Trophoblast cell (in vitro differentiated cells and primary cell): ENCODE data around the gene MLST8.

Source experiments
- DNase-seq, 2 donors: peaks; one replicate each; pipeline ENCODE4 v3.0.0-alpha.2; 2016
- H2AFZ ChIP-seq: 2 replicates; pipeline ENCODE4 v1.6.1; 2013; ENCODE audit warnings: low read length, moderate library complexity, mild to moderate bottlenecking; ENCODE audit not compliant: insufficient read depth, poor library complexity
- H2AK5ac ChIP-seq: 2 replicates; pipeline ENCODE4 v1.6.1; 2013; ENCODE audit warnings: mild to moderate bottlenecking, low read length
- H2BK120ac ChIP-seq: 2 replicates; pipeline ENCODE4 v1.6.1; 2013; ENCODE audit warnings: low read length, mild to moderate bottlenecking, moderate library complexity; ENCODE audit not compliant: insufficient read depth, poor library complexity
- H2BK12ac ChIP-seq: 2 replicates; pipeline ENCODE4 v1.6.1; 2013; ENCODE audit warnings: mild to moderate bottlenecking, low read length, moderate library complexity
- H2BK5ac ChIP-seq: 2 replicates; pipeline ENCODE4 v1.6.1; 2013; ENCODE audit warnings: low read length, low read depth, moderate library complexity, mild to moderate bottlenecking; ENCODE audit not compliant: poor library complexity
- H3K14ac ChIP-seq: 2 replicates; pipeline ENCODE4 v1.6.1; 2013; ENCODE audit warnings: mild to moderate bottlenecking, low read length
- H3K18ac ChIP-seq: 2 replicates; pipeline ENCODE4 v1.6.1; 2013; ENCODE audit warnings: mild to moderate bottlenecking, low read length
- H3K23ac ChIP-seq: 2 replicates; pipeline ENCODE4 v1.6.1; 2013; ENCODE audit warnings: low read length
- H3K27ac ChIP-seq: 2 replicates; pipeline ENCODE4 v1.5.1; 2013; ENCODE audit warnings: low read depth, mild to moderate bottlenecking, inconsistent platforms, low read length, moderate library complexity
- H3K27me3 ChIP-seq: 2 replicates; pipeline ENCODE4 v1.6.1; 2013; ENCODE audit warnings: inconsistent platforms, mild to moderate bottlenecking, low read length, moderate library complexity; ENCODE audit not compliant: insufficient read depth
- H3K36me3 ChIP-seq, 2 experiments: 1 replicate in 1 of 2; 2 replicates in 1 of 2; pipeline ENCODE4 v1.6.1; 2013; ENCODE audit warnings: low read length in 2 of 2, mild to moderate bottlenecking in 2 of 2, moderate library complexity in 1 of 2; ENCODE audit not compliant: insufficient read depth in 2 of 2, control insufficient read depth in 1 of 2
- H3K4ac ChIP-seq: 2 replicates; pipeline ENCODE4 v1.6.1; 2013; ENCODE audit warnings: low read depth, mild to moderate bottlenecking, low read length, moderate library complexity
- H3K4me1 ChIP-seq, 2 experiments: 1 replicate in 1 of 2; 2 replicates in 1 of 2; pipeline ENCODE4 v1.6.1; 2013; ENCODE audit warnings: low read length in 2 of 2, mild to moderate bottlenecking in 2 of 2, moderate library complexity in 1 of 2; ENCODE audit not compliant: insufficient read depth in 2 of 2, control insufficient read depth in 1 of 2
- H3K4me2 ChIP-seq: 2 replicates; pipeline ENCODE4 v1.6.1; 2013; ENCODE audit warnings: inconsistent platforms, mild to moderate bottlenecking, low read length, moderate library complexity
- H3K4me3 ChIP-seq: 2 replicates; pipeline ENCODE4 v1.5.1; 2013; ENCODE audit warnings: mild to moderate bottlenecking, low read depth, low read length, inconsistent platforms
- H3K79me1 ChIP-seq: one replicate; pipeline ENCODE4 v1.6.1; 2013; ENCODE audit warnings: low read length
- H3K79me2 ChIP-seq: 2 replicates; pipeline ENCODE4 v1.6.1; 2013; ENCODE audit warnings: low read length, mild to moderate bottlenecking; ENCODE audit not compliant: control insufficient read depth, insufficient read depth, poor library complexity
- H3K9ac ChIP-seq: 2 replicates; pipeline ENCODE4 v1.6.1; 2013; ENCODE audit warnings: mild to moderate bottlenecking, low read length
- H3K9me3 ChIP-seq: 2 replicates; pipeline ENCODE4 v1.6.1; 2013; ENCODE audit warnings: low read depth, mild to moderate bottlenecking, control low read depth, inconsistent platforms, low read length; ENCODE audit not compliant: insufficient read depth
- H4K12ac ChIP-seq: 2 replicates; pipeline ENCODE4 v1.6.1; 2013; ENCODE audit warnings: low read depth, mild to moderate bottlenecking, low read length, moderate library complexity
- H4K8ac ChIP-seq: 2 replicates; pipeline ENCODE4 v1.6.1; 2013; ENCODE audit warnings: low read depth, mild to moderate bottlenecking, low read length, moderate library complexity
- H4K91ac ChIP-seq: one replicate; pipeline ENCODE4 v1.6.1; 2013; ENCODE audit warnings: low read depth, mild to moderate bottlenecking, low read length, moderate library complexity
- WGBS: extraction: QIAGEN DNeasy Blood & Tissue Kit; methylation state at CpG from one replicate; pipeline ENCODE4 v1.1.7; 2013; ENCODE audit warnings: missing lambda C conversion rate; ENCODE audit not compliant: insufficient read length, insufficient coverage; ENCODE audit errors: extremely low coverage; 5-methylcytosine and 5-hydroxymethylcytosine counted together

MLST8 gene

GRCh38 chr16:2187212-2187611 is 18.0 kb upstream of the MLST8 start:
- Histone ChIP-seq H3K9ac (no peak overlapping the region), H3K79me2 (no peaks in the 10 kb centered on the region), H3K4me1 (no peaks in the 10 kb centered on the region), H3K9me3 (peaks cover 2% of the 10 kb centered on the region), H4K91ac (no peak overlapping the region), H3K27me3 (no peaks in the 10 kb centered on the region), H2BK12ac (no peak overlapping the region), H3K36me3 (no peaks in the 10 kb centered on the region), H2BK5ac (no peak overlapping the region), H3K27ac (no peak overlapping the region), H2BK120ac (no peak overlapping the region), H4K8ac (no peak overlapping the region), H3K23ac (no peak overlapping the region), H3K4me2 (no peak overlapping the region), H2AK5ac (no peak overlapping the region), H3K79me1 (no peaks in the 10 kb centered on the region), H3K18ac (no peak overlapping the region), H2AFZ (no peak overlapping the region), H3K14ac (no peak overlapping the region), H4K12ac (no peak overlapping the region), H3K4ac (no peak overlapping the region), H3K4me3 (no peak overlapping the region)
- WGBS, result no CpG with 5 or more reads among the region's 17 CpGs
- no peak for DNase-seq

- Histone ChIP-seq H3K23ac (no peak overlapping the region), H4K12ac (no peak overlapping the region), H2AFZ (no peak overlapping the region), H3K4ac (no peak overlapping the region), H2BK120ac (no peak overlapping the region), H3K27ac (no peak overlapping the region), H2BK5ac (no peak overlapping the region), H3K27me3 (no peaks in the 10 kb centered on the region), H3K18ac (no peak overlapping the region), H4K8ac (no peak overlapping the region), H3K9me3 (peaks cover 2% of the 10 kb centered on the region), H3K4me2 (no peak overlapping the region), H3K4me1 (no peaks in the 10 kb centered on the region), H3K79me1 (no peaks in the 10 kb centered on the region), H3K9ac (no peak overlapping the region), H2BK12ac (no peak overlapping the region), H4K91ac (no peak overlapping the region), H2AK5ac (no peak overlapping the region), H3K4me3 (no peak overlapping the region), H3K79me2 (no peaks in the 10 kb centered on the region), H3K36me3 (no peaks in the 10 kb centered on the region), H3K14ac (no peak overlapping the region)
- WGBS, result no CpG with 5 or more reads among the region's 8 CpGs
- DNase-seq, result no peak
Measured at GRCh38 chr16:2188395-2188794, 16.9 kb upstream of the MLST8 start.

GRCh38 chr16:2189252-2189893 is 15.9 kb upstream of the MLST8 start:
- Histone ChIP-seq H3K9ac (no peak overlapping the region), H2BK5ac (no peak overlapping the region), H4K12ac (no peak overlapping the region), H3K4me2 (no peak overlapping the region), H3K4me3 (no peak overlapping the region), H2AFZ (no peak overlapping the region), H4K91ac (no peak overlapping the region), H2AK5ac (no peak overlapping the region), H3K4ac (no peak overlapping the region), H2BK12ac (no peak overlapping the region), H3K9me3 (peaks cover 2% of the 10 kb centered on the region), H3K23ac (no peak overlapping the region), H3K4me1 (no peaks in the 10 kb centered on the region), H3K36me3 (no peaks in the 10 kb centered on the region), H4K8ac (no peak overlapping the region), H3K18ac (no peak overlapping the region), H3K14ac (no peak overlapping the region), H3K27me3 (no peaks in the 10 kb centered on the region), H3K27ac (no peak overlapping the region), H3K79me2 (no peaks in the 10 kb centered on the region), H2BK120ac (no peak overlapping the region), H3K79me1 (no peaks in the 10 kb centered on the region)
- WGBS, result no CpG with 5 or more reads among the region's 25 CpGs
- DNase-seq, result no peak

- H2AK5ac ChIP-seq, result no peak overlapping the region
- DNase-seq, result no peak
- H3K4me2 ChIP-seq, result no peak overlapping the region
Measured at GRCh38 chr16:2190002-2190658, 15.1 kb upstream of the MLST8 start.

More at GRCh38 chr16:2190002-2190658, 15.1 kb upstream of the MLST8 start:
- no peak overlapping the region for H4K91ac ChIP-seq
- H3K4me3 ChIP-seq, result no peak overlapping the region
- H3K23ac ChIP-seq, result no peak overlapping the region
- H2AFZ ChIP-seq, result no peak overlapping the region
- H3K18ac ChIP-seq, result no peak overlapping the region
- H3K9ac ChIP-seq, result no peak overlapping the region
- H2BK12ac ChIP-seq, result no peak overlapping the region
- no peaks in the 10 kb centered on the region for H3K4me1 ChIP-seq
- no peak overlapping the region for H2BK5ac ChIP-seq
- H4K8ac ChIP-seq, result no peak overlapping the region
- no peaks in the 10 kb centered on the region for H3K36me3 ChIP-seq
- no peak overlapping the region for H3K4ac ChIP-seq
- H3K79me2 ChIP-seq, result no peaks in the 10 kb centered on the region
- H3K14ac ChIP-seq, result no peak overlapping the region
- no peak overlapping the region for H4K12ac ChIP-seq
- no peaks in the 10 kb centered on the region for H3K79me1 ChIP-seq
- no peak overlapping the region for H3K27ac ChIP-seq
- no CpG with 5 or more reads among the region's 24 CpGs for WGBS
- H3K9me3 ChIP-seq, result peaks cover 2% of the 10 kb centered on the region
- H3K27me3 ChIP-seq, result peaks cover 2% of the 10 kb centered on the region
- no peak overlapping the region for H2BK120ac ChIP-seq
